ENCODE results near the gene ELMO1. TPM values are rescaled to one million over a fixed set of nuclear protein-coding genes. Genes with fewer than 3 reads are reported as not detected.

ELMO1 gene
- total and polyA plus RNA-seq, 2 of the 13 experiments (the other 11 are each of a cell fraction or from before 2014, with no cell fraction given) = 0.11 to 0.17 TPM

DNA sequence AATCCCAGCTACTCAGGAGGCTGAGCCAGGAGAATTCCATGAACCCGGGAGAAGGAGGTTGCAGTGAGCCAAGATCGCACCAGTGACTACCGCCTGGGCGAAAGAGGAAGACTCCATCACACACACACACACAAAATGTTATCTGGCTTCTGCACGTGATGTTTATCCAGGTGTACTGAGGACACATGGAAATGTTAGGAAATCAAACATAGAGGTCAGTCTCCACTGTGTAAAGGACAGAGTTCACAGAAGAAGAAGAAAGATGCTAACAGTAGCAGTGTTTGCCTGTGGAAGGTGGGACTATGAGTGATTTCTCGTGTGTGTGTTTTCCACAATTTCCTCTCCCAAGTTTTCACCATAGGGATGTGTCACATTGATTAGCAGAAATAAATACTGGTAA is 256.9 kb downstream of the ELMO1 start (continued):
- TF ChIP-seq, protein P1, sequence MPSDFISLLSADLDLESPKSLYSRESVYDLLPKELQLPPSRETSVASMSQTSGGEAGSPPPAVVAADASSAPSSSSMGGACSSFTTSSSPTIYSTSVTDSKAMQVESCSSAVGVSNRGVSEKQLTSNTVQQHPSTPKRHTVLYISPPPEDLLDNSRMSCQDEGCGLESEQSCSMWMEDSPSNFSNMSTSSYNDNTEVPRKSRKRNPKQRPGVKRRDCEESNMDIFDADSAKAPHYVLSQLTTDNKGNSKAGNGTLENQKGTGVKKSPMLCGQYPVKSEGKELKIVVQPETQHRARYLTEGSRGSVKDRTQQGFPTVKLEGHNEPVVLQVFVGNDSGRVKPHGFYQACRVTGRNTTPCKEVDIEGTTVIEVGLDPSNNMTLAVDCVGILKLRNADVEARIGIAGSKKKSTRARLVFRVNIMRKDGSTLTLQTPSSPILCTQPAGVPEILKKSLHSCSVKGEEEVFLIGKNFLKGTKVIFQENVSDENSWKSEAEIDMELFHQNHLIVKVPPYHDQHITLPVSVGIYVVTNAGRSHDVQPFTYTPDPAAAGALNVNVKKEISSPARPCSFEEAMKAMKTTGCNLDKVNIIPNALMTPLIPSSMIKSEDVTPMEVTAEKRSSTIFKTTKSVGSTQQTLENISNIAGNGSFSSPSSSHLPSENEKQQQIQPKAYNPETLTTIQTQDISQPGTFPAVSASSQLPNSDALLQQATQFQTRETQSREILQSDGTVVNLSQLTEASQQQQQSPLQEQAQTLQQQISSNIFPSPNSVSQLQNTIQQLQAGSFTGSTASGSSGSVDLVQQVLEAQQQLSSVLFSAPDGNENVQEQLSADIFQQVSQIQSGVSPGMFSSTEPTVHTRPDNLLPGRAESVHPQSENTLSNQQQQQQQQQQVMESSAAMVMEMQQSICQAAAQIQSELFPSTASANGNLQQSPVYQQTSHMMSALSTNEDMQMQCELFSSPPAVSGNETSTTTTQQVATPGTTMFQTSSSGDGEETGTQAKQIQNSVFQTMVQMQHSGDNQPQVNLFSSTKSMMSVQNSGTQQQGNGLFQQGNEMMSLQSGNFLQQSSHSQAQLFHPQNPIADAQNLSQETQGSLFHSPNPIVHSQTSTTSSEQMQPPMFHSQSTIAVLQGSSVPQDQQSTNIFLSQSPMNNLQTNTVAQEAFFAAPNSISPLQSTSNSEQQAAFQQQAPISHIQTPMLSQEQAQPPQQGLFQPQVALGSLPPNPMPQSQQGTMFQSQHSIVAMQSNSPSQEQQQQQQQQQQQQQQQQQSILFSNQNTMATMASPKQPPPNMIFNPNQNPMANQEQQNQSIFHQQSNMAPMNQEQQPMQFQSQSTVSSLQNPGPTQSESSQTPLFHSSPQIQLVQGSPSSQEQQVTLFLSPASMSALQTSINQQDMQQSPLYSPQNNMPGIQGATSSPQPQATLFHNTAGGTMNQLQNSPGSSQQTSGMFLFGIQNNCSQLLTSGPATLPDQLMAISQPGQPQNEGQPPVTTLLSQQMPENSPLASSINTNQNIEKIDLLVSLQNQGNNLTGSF (CRISPR knock-in tag; IDR thresholded peaks at IDR 0.05) = no peak
- peak; percentile 72 for TF ChIP-seq CREM (IDR thresholded peaks at IDR 0.05)
- TF ChIP-seq CREM (CRISPR knock-in tag; IDR thresholded peaks at IDR 0.05) = no peak
- TF ChIP-seq, protein P2, sequence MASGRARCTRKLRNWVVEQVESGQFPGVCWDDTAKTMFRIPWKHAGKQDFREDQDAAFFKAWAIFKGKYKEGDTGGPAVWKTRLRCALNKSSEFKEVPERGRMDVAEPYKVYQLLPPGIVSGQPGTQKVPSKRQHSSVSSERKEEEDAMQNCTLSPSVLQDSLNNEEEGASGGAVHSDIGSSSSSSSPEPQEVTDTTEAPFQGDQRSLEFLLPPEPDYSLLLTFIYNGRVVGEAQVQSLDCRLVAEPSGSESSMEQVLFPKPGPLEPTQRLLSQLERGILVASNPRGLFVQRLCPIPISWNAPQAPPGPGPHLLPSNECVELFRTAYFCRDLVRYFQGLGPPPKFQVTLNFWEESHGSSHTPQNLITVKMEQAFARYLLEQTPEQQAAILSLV (CRISPR knock-in tag; IDR thresholded peaks at IDR 0.05; ENCODE audit: borderline replicate concordance) = no peak
- no peak for TF ChIP-seq ZNF136 (CRISPR knock-in tag; IDR thresholded peaks at IDR 0.05; ENCODE audit: low read depth)
- peak; percentile 87 for TF ChIP-seq BCL6 (CRISPR knock-in tag; IDR thresholded peaks at IDR 0.05)
- TF ChIP-seq ZNF605 (CRISPR knock-in tag; IDR thresholded peaks at IDR 0.05) = no peak
- TF ChIP-seq HNRNPUL1 (IDR thresholded peaks at IDR 0.05; ENCODE audit: low read depth, low read length) = no peak
- TF ChIP-seq ZBTB7A (CRISPR knock-in tag; IDR thresholded peaks at IDR 0.05) = no peak
- no peak for TF ChIP-seq ZNF382 (CRISPR knock-in tag; IDR thresholded peaks at IDR 0.05; ENCODE audit: borderline replicate concordance)
- TF ChIP-seq CREB1 (IDR thresholded peaks at IDR 0.05) = no peak
- TF ChIP-seq CREB1 (CRISPR knock-in tag; IDR thresholded peaks at IDR 0.05) = no peak
- no peak for TF ChIP-seq ZNF703 (CRISPR knock-in tag; IDR thresholded peaks at IDR 0.05; ENCODE audit: borderline replicate concordance)
- peak; percentile 43; the same call in 1 of the 2 replicates for TF ChIP-seq SIX1 (CRISPR knock-in tag; IDR thresholded peaks at IDR 0.05; ENCODE audit: borderline replicate concordance)
- TF ChIP-seq, protein P3, sequence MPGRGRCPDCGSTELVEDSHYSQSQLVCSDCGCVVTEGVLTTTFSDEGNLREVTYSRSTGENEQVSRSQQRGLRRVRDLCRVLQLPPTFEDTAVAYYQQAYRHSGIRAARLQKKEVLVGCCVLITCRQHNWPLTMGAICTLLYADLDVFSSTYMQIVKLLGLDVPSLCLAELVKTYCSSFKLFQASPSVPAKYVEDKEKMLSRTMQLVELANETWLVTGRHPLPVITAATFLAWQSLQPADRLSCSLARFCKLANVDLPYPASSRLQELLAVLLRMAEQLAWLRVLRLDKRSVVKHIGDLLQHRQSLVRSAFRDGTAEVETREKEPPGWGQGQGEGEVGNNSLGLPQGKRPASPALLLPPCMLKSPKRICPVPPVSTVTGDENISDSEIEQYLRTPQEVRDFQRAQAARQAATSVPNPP (CRISPR knock-in tag; IDR thresholded peaks at IDR 0.05) = no peak
- TF ChIP-seq, protein P4, sequence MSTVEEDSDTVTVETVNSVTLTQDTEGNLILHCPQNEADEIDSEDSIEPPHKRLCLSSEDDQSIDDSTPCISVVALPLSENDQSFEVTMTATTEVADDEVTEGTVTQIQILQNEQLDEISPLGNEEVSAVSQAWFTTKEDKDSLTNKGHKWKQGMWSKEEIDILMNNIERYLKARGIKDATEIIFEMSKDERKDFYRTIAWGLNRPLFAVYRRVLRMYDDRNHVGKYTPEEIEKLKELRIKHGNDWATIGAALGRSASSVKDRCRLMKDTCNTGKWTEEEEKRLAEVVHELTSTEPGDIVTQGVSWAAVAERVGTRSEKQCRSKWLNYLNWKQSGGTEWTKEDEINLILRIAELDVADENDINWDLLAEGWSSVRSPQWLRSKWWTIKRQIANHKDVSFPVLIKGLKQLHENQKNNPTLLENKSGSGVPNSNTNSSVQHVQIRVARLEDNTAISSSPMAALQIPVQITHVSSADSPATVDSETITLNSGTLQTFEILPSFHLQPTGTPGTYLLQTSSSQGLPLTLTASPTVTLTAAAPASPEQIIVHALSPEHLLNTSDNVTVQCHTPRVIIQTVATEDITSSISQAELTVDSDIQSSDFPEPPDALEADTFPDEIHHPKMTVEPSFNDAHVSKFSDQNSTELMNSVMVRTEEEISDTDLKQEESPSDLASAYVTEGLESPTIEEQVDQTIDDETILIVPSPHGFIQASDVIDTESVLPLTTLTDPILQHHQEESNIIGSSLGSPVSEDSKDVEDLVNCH (CRISPR knock-in tag; IDR thresholded peaks at IDR 0.05) = no peak
- TF ChIP-seq AHR (CRISPR knock-in tag; IDR thresholded peaks at IDR 0.05) = no peak
- TF ChIP-seq IKZF4 (CRISPR knock-in tag; IDR thresholded peaks at IDR 0.05; ENCODE audit: borderline replicate concordance, low read depth, not compliant biosample characterization) = no peak
- TF ChIP-seq ZBTB21 (CRISPR knock-in tag; IDR thresholded peaks at IDR 0.05) = no peak
- TF ChIP-seq, protein P5, sequence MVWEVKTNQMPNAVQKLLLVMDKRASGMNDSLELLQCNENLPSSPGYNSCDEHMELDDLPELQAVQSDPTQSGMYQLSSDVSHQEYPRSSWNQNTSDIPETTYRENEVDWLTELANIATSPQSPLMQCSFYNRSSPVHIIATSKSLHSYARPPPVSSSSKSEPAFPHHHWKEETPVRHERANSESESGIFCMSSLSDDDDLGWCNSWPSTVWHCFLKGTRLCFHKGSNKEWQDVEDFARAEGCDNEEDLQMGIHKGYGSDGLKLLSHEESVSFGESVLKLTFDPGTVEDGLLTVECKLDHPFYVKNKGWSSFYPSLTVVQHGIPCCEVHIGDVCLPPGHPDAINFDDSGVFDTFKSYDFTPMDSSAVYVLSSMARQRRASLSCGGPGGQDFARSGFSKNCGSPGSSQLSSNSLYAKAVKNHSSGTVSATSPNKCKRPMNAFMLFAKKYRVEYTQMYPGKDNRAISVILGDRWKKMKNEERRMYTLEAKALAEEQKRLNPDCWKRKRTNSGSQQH (CRISPR knock-in tag; IDR thresholded peaks at IDR 0.05; ENCODE audit: low read depth) = 0 out of 2 replicates have a peak, but pooled peaks have one; percentile 47
- TF ChIP-seq ZSCAN12 (CRISPR knock-in tag; IDR thresholded peaks at IDR 0.05) = no peak

Data from HepG2 (cell line).